HG03135 (cell line): ENCODE data around the gene CACNA1C.

ENCODE experiments used
- ATAC-seq: cut with Tn5 transposase; IDR thresholded peaks from one replicate; pipeline ENCODE4 v1.9.1; 2021; ENCODE audit warnings: mild to moderate bottlenecking, moderate library complexity; ENCODE audit not compliant: unreplicated experiment

CACNA1C gene

DNA sequence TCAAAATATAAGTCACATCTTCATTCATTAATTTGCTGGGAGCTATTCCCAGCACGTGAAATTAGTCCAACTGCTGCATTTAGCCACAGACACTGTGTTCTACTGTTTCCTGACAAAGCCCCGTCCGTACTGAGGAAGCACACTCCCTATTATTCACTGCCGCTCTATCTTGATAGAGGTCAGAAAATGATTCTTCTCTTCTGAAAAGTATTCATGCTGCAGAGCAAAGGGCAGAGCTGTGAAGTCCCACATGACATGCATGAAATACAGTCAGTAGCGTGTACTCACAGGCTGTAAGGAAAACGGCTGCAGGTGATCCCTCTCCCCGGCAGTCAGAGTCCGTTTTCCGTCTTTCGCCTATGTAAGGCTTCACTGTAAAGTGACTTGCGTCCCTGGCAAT is 439.4 kb downstream of the CACNA1C start:
- no peak for ATAC-seq

- no peak for ATAC-seq
These were observed 440.3 kb downstream of the CACNA1C start for GRCh38 chr12:2493086-2493485.

GRCh38 chr12:2494486-2495192 is 441.9 kb downstream of the CACNA1C start:
- ATAC-seq = no peak

- no peak for ATAC-seq
These were observed 442.8 kb downstream of the CACNA1C start for GRCh38 chr12:2495417-2496112.

- no peak for ATAC-seq
These were observed 446.2 kb downstream of the CACNA1C start for GRCh38 chr12:2498964-2499500.

DNA sequence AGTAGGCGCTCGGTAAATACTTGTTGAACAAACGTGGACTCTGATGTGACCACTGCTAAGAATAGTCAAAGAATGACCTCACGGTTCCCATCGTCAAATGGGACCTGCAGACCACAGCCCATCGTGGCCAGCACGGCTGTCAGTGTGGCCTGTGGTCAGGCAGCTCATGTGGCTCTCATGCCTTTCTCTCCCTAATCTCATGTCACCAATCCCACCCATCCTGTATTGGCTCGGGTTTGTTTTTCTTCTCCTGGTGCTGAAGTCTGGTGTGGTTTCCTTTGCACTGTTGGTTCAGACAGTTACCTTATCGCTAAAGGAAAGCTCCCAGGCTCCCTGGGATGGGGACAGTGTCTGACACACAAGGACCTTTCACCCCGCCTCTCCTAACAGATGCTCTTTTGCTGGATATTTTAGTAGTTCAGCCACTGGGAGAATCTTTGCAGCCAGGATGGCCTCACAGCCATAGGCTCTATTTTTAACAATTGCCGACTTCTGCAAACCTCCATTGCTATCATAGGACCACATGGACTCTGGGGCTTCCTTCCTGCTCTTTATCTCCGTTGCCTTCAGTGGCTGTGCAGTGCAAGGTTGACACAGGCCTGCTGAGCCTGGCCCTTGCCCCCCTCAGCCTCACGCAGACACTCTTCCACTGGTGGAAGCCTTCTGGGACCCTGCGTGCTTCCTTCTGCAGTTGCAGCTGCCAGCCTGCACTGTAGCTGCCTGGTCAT is 448.8 kb downstream of the CACNA1C start:
- ATAC-seq = no peak

- no peak for ATAC-seq
These were observed 450.2 kb downstream of the CACNA1C start for GRCh38 chr12:2503036-2503435.

- ATAC-seq = no peak
These were observed 451.0 kb downstream of the CACNA1C start for GRCh38 chr12:2503762-2504161.

GRCh38 chr12:2504577-2504976 is 451.8 kb downstream of the CACNA1C start:
- ATAC-seq = no peak

- no peak for ATAC-seq
These were observed 455.0 kb downstream of the CACNA1C start for GRCh38 chr12:2507814-2508213.

DNA sequence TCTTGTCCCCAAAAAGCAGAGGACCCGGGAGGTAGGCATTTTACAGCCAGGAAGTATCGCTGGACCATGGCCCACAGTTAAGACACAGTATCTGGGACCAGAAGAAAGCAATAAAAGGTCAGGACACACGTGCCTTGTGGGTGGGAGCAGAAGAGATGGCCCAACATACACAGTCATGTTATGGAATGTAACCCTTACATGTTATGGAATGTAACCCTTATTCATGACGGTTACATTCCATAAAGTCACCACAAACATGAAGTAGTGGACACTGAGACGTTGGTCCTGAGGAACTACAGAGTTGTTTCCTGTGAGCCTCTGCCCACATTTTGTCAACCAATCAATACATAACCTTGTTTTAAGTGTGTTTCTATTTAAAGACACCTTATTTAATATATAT is 456.4 kb downstream of the CACNA1C start:
- ATAC-seq = no peak

- no peak for ATAC-seq
These were observed 457.3 kb downstream of the CACNA1C start for GRCh38 chr12:2510045-2510444.

GRCh38 chr12:2513141-2514037 is 460.6 kb downstream of the CACNA1C start:
- ATAC-seq = no peak

DNA sequence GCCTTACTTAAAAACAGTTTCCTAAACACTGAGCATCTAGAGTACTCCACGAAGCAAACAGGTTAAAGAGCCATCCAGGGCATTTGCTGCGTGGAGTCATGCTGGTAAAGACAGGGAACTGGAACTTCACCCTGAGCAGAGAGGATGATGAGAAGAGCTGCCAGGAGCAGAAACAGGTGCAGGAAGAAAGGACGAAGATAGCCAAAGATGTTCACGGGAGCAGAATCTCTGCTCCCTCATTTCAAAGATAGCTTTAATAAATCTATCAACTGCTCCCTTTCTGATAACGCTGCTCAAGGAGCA is 461.2 kb downstream of the CACNA1C start:
- ATAC-seq = no peak

GRCh38 chr12:2520722-2521246 is 468.0 kb downstream of the CACNA1C start:
- ATAC-seq = no peak

- ATAC-seq = no peak
These were observed 470.5 kb downstream of the CACNA1C start for GRCh38 chr12:2523317-2523716.

DNA sequence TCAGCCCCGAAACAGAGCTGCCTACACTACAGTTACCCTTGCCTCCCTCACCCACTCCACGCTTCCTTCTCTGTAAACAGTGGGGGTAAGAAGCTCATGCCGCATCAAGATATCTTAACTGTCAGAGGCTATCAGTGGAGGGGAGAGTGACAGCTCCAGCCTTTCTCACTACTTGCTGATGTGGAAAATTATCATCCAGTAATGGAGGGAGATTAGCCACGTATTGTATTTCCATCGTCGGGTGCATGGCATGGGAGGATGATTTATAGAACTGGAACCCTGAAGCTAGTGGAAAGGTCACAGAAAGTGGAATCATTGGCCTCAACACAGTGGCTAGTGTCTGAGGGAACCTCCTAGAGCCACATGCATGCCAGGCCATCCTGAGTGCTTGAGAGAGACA is 471.1 kb downstream of the CACNA1C start:
- no peak for ATAC-seq

- no peak for ATAC-seq
These were observed 473.6 kb downstream of the CACNA1C start for GRCh38 chr12:2526371-2526770.

DNA sequence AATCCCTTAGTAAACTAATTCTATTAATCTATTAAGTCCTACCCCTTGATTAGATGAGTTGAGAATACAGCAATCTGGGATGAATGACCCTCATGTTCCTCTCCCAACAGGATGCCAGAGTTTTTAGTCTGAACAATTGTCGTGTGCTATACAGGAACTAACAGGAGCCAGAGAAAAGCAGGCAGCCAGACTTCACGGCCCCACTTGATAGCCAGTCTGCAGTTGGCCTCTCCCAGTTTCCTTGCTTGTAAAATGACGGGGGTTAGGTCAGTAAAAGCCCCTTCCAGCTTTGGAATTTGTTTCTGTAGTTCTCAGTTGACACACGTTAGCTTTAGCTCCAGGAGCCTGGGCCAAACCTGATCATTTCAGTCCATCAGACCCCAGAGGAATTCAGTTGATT is 475.2 kb downstream of the CACNA1C start:
- ATAC-seq = no peak

GRCh38 chr12:2529807-2530206 is 477.0 kb downstream of the CACNA1C start:
- ATAC-seq = no peak

GRCh38 chr12:2531371-2531770 is 478.6 kb downstream of the CACNA1C start:
- ATAC-seq = no peak
